ENCODE measurements around the gene DOCK9. TPM values are rescaled to one million over a fixed set of nuclear protein-coding genes. Genes with fewer than 3 reads are reported as not detected.
A peak's percentile ranks its signal among the peaks of the same experiment; 100 is the strongest.

Gene DOCK9
- total RNA-seq, 4 donors from 2014 or later = 31.4 to 46.7 (median 45.6) TPM

DNA sequence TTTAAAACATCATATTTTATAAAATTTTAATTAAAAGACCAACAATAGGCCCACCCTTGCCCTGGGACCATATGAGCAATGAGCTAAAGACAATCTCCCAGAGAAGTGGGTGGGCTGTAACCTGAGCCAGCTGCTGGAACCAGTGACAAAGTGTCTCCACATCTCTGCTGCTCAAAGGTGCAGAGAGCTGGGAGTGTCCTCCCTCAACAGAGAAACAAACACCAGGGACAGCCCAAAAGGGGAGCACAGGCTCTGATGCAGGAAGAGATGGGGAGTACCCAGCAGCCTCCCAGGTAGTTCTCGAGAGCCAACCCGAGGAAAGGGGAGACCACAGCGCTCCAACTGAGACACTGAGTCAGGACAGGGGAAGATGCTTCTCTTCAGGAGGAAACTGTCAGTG is 39.1 kb downstream of the DOCK9 start:
- no peaks in the 10 kb centered on the region for H3K9me3 ChIP-seq
- peaks cover 13 to 28% of the 10 kb centered on the region in 2 donors for H3K4me1 ChIP-seq
- H3K27me3 ChIP-seq = no peaks in the 10 kb centered on the region
- peak overlapping the region in 1 of 4 donors; percentile 37 for H3K27ac ChIP-seq
- in situ Hi-C loops (cut with MboI; ENCODE audit: low sequenced_read_pairs in 4 of 4) = no loop called here
- DNase-seq (no peak), ATAC-seq (no peak)
- intact Hi-C loops (cut with DNase I; ENCODE audit: low total_unique reads) = no loop called here
- H3K4me3 ChIP-seq = no peak overlapping the region
- no peak for TF ChIP-seq POLR2A (IDR thresholded peaks at IDR 0.05)
- TF ChIP-seq, protein P1, sequence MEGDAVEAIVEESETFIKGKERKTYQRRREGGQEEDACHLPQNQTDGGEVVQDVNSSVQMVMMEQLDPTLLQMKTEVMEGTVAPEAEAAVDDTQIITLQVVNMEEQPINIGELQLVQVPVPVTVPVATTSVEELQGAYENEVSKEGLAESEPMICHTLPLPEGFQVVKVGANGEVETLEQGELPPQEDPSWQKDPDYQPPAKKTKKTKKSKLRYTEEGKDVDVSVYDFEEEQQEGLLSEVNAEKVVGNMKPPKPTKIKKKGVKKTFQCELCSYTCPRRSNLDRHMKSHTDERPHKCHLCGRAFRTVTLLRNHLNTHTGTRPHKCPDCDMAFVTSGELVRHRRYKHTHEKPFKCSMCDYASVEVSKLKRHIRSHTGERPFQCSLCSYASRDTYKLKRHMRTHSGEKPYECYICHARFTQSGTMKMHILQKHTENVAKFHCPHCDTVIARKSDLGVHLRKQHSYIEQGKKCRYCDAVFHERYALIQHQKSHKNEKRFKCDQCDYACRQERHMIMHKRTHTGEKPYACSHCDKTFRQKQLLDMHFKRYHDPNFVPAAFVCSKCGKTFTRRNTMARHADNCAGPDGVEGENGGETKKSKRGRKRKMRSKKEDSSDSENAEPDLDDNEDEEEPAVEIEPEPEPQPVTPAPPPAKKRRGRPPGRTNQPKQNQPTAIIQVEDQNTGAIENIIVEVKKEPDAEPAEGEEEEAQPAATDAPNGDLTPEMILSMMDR (IDR thresholded peaks at IDR 0.05 in 4 of 5, conservative IDR thresholded peaks at IDR 0.05 in 1 of 5) = no peak
- no peaks in the 10 kb centered on the region for H3K36me3 ChIP-seq

DNA sequence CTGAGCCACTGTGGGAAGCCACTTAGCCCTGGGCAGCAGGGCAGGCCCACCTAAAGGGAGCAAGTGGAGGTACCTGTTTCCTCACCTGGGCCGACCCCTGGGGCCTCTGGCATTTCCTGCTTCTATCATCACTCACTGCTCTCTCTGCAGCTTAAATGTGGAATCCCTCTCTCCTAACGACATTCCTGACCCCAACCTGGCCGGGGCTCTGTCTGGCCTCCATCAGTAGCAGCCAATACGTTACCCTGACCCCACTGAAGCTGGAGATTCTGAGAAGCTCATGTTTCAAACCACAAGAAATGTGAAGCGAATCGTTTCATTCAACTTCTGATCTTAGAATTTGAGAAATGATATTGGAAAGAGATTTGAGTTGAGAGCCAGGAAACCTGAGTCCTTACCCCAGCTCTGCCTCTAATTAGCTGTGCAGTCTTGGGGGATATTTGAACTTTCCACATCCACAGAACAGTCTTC is 39.9 kb downstream of the DOCK9 start:
- Histone ChIP-seq H3K4me3 (no peak overlapping the region), H3K36me3 (no peaks in the 10 kb centered on the region), H3K27me3 (no peaks in the 10 kb centered on the region), H3K4me1 (peaks cover 13 to 28% of the 10 kb centered on the region in 2 donors), H3K9me3 (no peaks in the 10 kb centered on the region), H3K27ac (peak overlapping the region in 2 of 4 donors; percentile 35 to 37)
- in situ Hi-C loops (cut with MboI; ENCODE audit: low sequenced_read_pairs in 4 of 4) (no loop called here), intact Hi-C loops (cut with DNase I; ENCODE audit: low total_unique reads) (no loop called here)
- ATAC-seq (no peak), DNase-seq (no peak)
- TF ChIP-seq, protein P1 (IDR thresholded peaks at IDR 0.05 in 4 of 5, conservative IDR thresholded peaks at IDR 0.05 in 1 of 5) = no peak
- no peak for TF ChIP-seq POLR2A (IDR thresholded peaks at IDR 0.05)

DNA sequence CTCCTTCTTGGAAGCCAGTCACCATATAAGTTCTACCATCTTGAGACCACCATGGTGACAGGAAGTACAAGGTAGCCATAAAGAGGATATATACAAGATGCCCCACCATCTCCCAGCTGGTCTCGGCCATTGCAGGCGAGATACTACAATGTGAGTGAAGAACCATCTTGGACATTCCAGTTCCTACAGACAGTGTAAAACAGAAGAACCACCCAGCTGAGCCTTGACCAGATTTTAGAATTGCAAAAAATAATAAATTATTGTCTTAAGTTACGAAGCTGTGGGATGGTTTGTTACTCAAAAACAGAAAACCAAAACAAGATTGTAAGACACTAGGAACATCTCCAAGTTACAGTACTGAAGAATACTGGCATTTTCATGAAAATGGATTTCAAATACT is 43.6 kb downstream of the DOCK9 start:
- Histone ChIP-seq H3K4me3 (no peak overlapping the region), H3K27ac (no peak overlapping the region), H3K27me3 (no peaks in the 10 kb centered on the region), H3K4me1 (peaks cover 10 to 19% of the 10 kb centered on the region in 2 donors), H3K36me3 (no peaks in the 10 kb centered on the region), H3K9me3 (no peaks in the 10 kb centered on the region)
- in situ Hi-C loops (cut with MboI; ENCODE audit: low sequenced_read_pairs in 4 of 4) (no loop called here), intact Hi-C loops (cut with DNase I; ENCODE audit: low total_unique reads) (no loop called here)
- ATAC-seq (no peak), DNase-seq (no peak)
- TF ChIP-seq POLR2A (IDR thresholded peaks at IDR 0.05) = no peak

DNA sequence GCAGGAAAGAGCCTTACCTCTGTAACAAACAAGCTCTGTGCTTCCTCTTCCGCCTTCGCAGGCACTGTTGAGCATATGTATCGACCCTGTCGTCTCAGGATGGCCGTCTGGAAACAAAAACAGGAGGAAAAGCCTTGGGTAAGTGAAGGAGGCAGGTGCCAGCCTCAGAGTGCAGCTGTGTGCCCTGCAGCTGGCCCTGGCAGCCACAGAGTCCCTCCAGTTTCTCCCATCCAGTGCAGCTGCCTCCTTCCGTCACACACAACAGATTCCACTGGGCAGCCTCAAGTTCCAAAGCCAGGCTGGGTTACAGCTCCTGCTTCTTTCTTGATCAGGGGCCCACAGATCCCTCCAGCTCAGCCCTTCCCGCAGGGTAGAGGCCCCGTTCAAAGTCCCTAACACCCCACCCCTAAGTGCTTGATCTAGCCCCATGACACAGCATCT is 47.7 kb downstream of the DOCK9 start:
- in situ Hi-C loops (cut with MboI; ENCODE audit: low sequenced_read_pairs in 4 of 4) = no loop called here
- H3K36me3 ChIP-seq = no peaks in the 10 kb centered on the region
- ATAC-seq = peak; percentile 85 to 89
- peak overlapping the region; percentile 55 to 66 (median 62) for H3K27ac ChIP-seq
- peak; percentile 42 to 71 for DNase-seq
- peak overlapping the region in 3 of 4 donors; percentile 4 to 33 (median 17) for H3K4me3 ChIP-seq
- intact Hi-C loops (cut with DNase I; ENCODE audit: low total_unique reads) = no loop called here
- H3K27me3 ChIP-seq = no peaks in the 10 kb centered on the region
- TF ChIP-seq POLR2A (IDR thresholded peaks at IDR 0.05) = no peak
- TF ChIP-seq, protein P1 (IDR thresholded peaks at IDR 0.05 in 4 of 5, conservative IDR thresholded peaks at IDR 0.05 in 1 of 5) = no peak
- H3K4me1 ChIP-seq = peaks cover 13 to 15% of the 10 kb centered on the region in 2 donors
- no peaks in the 10 kb centered on the region for H3K9me3 ChIP-seq

GRCh38 chr13:98927951-98928927 is 49.6 kb downstream of the DOCK9 start:
- Histone ChIP-seq H3K36me3 (no peaks in the 10 kb centered on the region), H3K9me3 (no peaks in the 10 kb centered on the region), H3K27me3 (no peaks in the 10 kb centered on the region), H3K4me1 (peaks cover 13 to 23% of the 10 kb centered on the region in 2 donors), H3K27ac (peak overlapping the region; percentile 27 to 73 (median 62)), H3K4me3 (no peak overlapping the region)
- TF ChIP-seq, protein P1 (IDR thresholded peaks at IDR 0.05 in 4 of 5, conservative IDR thresholded peaks at IDR 0.05 in 1 of 5) = no peak
- peak in 1 of 2 donors; percentile 17 for TF ChIP-seq POLR2A (IDR thresholded peaks at IDR 0.05)
- DNase-seq (peak; percentile 22 to 40), ATAC-seq (peak; percentile 73 to 87)
- in situ Hi-C loops (cut with MboI; ENCODE audit: low sequenced_read_pairs in 4 of 4) (no loop called here), intact Hi-C loops (cut with DNase I; ENCODE audit: low total_unique reads) (loop anchor here (5.0 kb wide), 1 partner anchor 49 kb away; the partner anchor contains the start of gene DOCK9)

Data from gastrocnemius medialis (tissue), 4 donors.